HG02840 (cell line): ENCODE data around the gene RARB.

ENCODE experiments used
- ATAC-seq: cut with Tn5 transposase; IDR thresholded peaks from one replicate; pipeline ENCODE4 v1.9.1; 2021; ENCODE audit warnings: mild to moderate bottlenecking, moderate library complexity, moderate number of reproducible peaks; ENCODE audit not compliant: unreplicated experiment, low FRiP score

RARB gene

GRCh38 chr3:25497096-25497495 is 69.0 kb downstream of the RARB start:
- no peak for ATAC-seq

- no peak for ATAC-seq
These were observed 72.7 kb downstream of the RARB start for GRCh38 chr3:25500706-25501210.

- ATAC-seq, result no peak
These were observed 74.2 kb downstream of the RARB start for GRCh38 chr3:25502233-25502632.

GRCh38 chr3:25503898-25504301 is 75.8 kb downstream of the RARB start:
- no peak for ATAC-seq

- ATAC-seq, result no peak
These were observed 77.5 kb downstream of the RARB start for GRCh38 chr3:25505581-25505980.

GRCh38 chr3:25507811-25508210 is 79.7 kb downstream of the RARB start:
- no peak for ATAC-seq

GRCh38 chr3:25508433-25508832 is 80.4 kb downstream of the RARB start:
- no peak for ATAC-seq

GRCh38 chr3:25508901-25509300 is 80.8 kb downstream of the RARB start:
- ATAC-seq, result no peak

- ATAC-seq, result no peak
These were observed 82.7 kb downstream of the RARB start for GRCh38 chr3:25510797-25511196.

GRCh38 chr3:25511972-25512721 is 84.1 kb downstream of the RARB start:
- no peak for ATAC-seq

- ATAC-seq, result no peak
These were observed 85.7 kb downstream of the RARB start for GRCh38 chr3:25513642-25514266.

- no peak for ATAC-seq
These were observed 87.1 kb downstream of the RARB start for GRCh38 chr3:25515171-25515570.

- no peak for ATAC-seq
These were observed 93.0 kb downstream of the RARB start for GRCh38 chr3:25520926-25521559.

- ATAC-seq, result no peak
These were observed 99.3 kb downstream of the RARB start for GRCh38 chr3:25527336-25527735.

GRCh38 chr3:25527801-25528200 is 99.7 kb downstream of the RARB start:
- ATAC-seq, result no peak

- no peak for ATAC-seq
These were observed 103.9 kb downstream of the RARB start for GRCh38 chr3:25531971-25532370.

- no peak for ATAC-seq
These were observed 104.5 kb downstream of the RARB start for GRCh38 chr3:25532431-25533162.

- no peak for ATAC-seq
These were observed 105.3 kb downstream of the RARB start for GRCh38 chr3:25533399-25533798.

GRCh38 chr3:25534007-25534406 is 105.9 kb downstream of the RARB start:
- ATAC-seq, result no peak

- no peak for ATAC-seq
These were observed 108.7 kb downstream of the RARB start for GRCh38 chr3:25536521-25537391.
